ENCODE data around the gene COL9A2. TPM values are rescaled to one million over a fixed set of nuclear protein-coding genes. Genes with fewer than 3 reads are reported as not detected.

Gene COL9A2
- total RNA-seq, 2 experiments from 2014 or later, result 10.6 to 21.4 TPM

DNA sequence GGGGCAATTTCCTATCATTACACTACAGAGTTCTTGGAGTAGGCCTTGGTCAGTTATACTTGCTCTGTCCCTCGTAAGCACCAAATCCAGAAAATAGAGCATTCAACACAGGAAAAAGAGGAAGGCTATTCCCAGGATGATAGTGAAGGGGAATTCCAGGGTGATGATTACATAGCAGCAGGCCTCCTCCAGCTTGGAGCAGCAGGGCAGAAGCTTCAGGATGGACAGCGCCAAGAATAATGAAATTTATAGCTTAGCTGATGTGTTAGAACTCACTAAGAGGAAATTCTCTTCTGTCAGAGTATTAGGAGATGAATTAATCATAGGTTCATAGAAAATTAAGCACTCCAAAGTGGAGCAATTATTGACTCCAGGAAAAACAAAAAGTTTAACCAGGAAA lies 45.6 kb upstream of the COL9A2 start:
- H3K4me3 ChIP-seq (ENCODE audit: low read depth, low read length, poor library complexity, severe bottlenecking), result no peak overlapping the region
- no peak for TF ChIP-seq EZH2phosphoT487 (IDR thresholded peaks at IDR 0.05; ENCODE audit: borderline replicate concordance, low read depth, low read length)
- TF ChIP-seq, protein P1, sequence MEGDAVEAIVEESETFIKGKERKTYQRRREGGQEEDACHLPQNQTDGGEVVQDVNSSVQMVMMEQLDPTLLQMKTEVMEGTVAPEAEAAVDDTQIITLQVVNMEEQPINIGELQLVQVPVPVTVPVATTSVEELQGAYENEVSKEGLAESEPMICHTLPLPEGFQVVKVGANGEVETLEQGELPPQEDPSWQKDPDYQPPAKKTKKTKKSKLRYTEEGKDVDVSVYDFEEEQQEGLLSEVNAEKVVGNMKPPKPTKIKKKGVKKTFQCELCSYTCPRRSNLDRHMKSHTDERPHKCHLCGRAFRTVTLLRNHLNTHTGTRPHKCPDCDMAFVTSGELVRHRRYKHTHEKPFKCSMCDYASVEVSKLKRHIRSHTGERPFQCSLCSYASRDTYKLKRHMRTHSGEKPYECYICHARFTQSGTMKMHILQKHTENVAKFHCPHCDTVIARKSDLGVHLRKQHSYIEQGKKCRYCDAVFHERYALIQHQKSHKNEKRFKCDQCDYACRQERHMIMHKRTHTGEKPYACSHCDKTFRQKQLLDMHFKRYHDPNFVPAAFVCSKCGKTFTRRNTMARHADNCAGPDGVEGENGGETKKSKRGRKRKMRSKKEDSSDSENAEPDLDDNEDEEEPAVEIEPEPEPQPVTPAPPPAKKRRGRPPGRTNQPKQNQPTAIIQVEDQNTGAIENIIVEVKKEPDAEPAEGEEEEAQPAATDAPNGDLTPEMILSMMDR (conservative IDR thresholded peaks at IDR 0.05; ENCODE audit: low read length), result no peak
- DNase-seq (ENCODE audit: low spot score), result no peak
- no peak overlapping the region for H2AFZ ChIP-seq (ENCODE audit: low read length)
- intact Hi-C loops (cut with micrococcal nuclease; ENCODE audit: unreplicated experiment), result no loop called here
- H3K4me2 ChIP-seq (ENCODE audit: low read length), result no peak overlapping the region
- ChIA-PET POLR2A (no interaction called here), CTCF (ENCODE audit: unreplicated experiment) (no interaction called here)
- H3K9me2 ChIP-seq (ENCODE audit: insufficient read depth, low read length), result no peaks in the 10 kb centered on the region
- no peaks in the 10 kb centered on the region for H4K20me1 ChIP-seq (ENCODE audit: insufficient read depth, low read length)
- no peaks in the 10 kb centered on the region for H3K79me2 ChIP-seq (ENCODE audit: insufficient read depth, low read depth, low read length)
- H3K4me1 ChIP-seq (ENCODE audit: insufficient read depth, low read length, poor library complexity, severe bottlenecking), result peaks cover 13% of the 10 kb centered on the region
- no TSS peak for BruUV-seq (replicated peaks)
- H3K27ac ChIP-seq (ENCODE audit: low read depth, low read length, poor library complexity, severe bottlenecking), result no peak overlapping the region
- H3K36me3 ChIP-seq (ENCODE audit: insufficient read depth, low read length), result no peaks in the 10 kb centered on the region
- H3K9me3 ChIP-seq (ENCODE audit: low read length), result peaks cover 3% of the 10 kb centered on the region

- peaks cover 13% of the 10 kb centered on the region for H3K4me1 ChIP-seq (ENCODE audit: insufficient read depth, low read length, poor library complexity, severe bottlenecking)
- no peak for TF ChIP-seq EZH2phosphoT487 (IDR thresholded peaks at IDR 0.05; ENCODE audit: borderline replicate concordance, low read depth, low read length)
- TF ChIP-seq, protein P1 (conservative IDR thresholded peaks at IDR 0.05; ENCODE audit: low read length), result no peak
- no peak for DNase-seq (ENCODE audit: low spot score)
- no peaks in the 10 kb centered on the region for H4K20me1 ChIP-seq (ENCODE audit: insufficient read depth, low read length)
- CTCF ChIA-PET (ENCODE audit: unreplicated experiment), result no interaction called here
- H3K27ac ChIP-seq (ENCODE audit: low read depth, low read length, poor library complexity, severe bottlenecking), result no peak overlapping the region
- no peak overlapping the region for H3K4me3 ChIP-seq (ENCODE audit: low read depth, low read length, poor library complexity, severe bottlenecking)
- H3K4me2 ChIP-seq (ENCODE audit: low read length), result no peak overlapping the region
- POLR2A ChIA-PET, result no interaction called here
- BruUV-seq (replicated peaks), result no TSS peak
- no peaks in the 10 kb centered on the region for H3K9me2 ChIP-seq (ENCODE audit: insufficient read depth, low read length)
- intact Hi-C loops (cut with micrococcal nuclease; ENCODE audit: unreplicated experiment), result no loop called here
- H3K36me3 ChIP-seq (ENCODE audit: insufficient read depth, low read length), result no peaks in the 10 kb centered on the region
- H3K9me3 ChIP-seq (ENCODE audit: low read length), result peaks cover 8% of the 10 kb centered on the region
- H3K79me2 ChIP-seq (ENCODE audit: insufficient read depth, low read depth, low read length), result no peaks in the 10 kb centered on the region
- no peak overlapping the region for H2AFZ ChIP-seq (ENCODE audit: low read length)
Measured at GRCh38 chr1:40362199-40362598, 45.1 kb upstream of the COL9A2 start.

- H4K20me1 ChIP-seq (ENCODE audit: insufficient read depth, low read length), result no peaks in the 10 kb centered on the region
- no peak overlapping the region for H2AFZ ChIP-seq (ENCODE audit: low read length)
- intact Hi-C loops (cut with micrococcal nuclease; ENCODE audit: unreplicated experiment), result no loop called here
- ChIA-PET POLR2A (no interaction called here), CTCF (ENCODE audit: unreplicated experiment) (no interaction called here)
- no peak overlapping the region for H3K4me3 ChIP-seq (ENCODE audit: low read depth, low read length, poor library complexity, severe bottlenecking)
- no peaks in the 10 kb centered on the region for H3K9me2 ChIP-seq (ENCODE audit: insufficient read depth, low read length)
- TF ChIP-seq, protein P1 (conservative IDR thresholded peaks at IDR 0.05; ENCODE audit: low read length), result no peak
- TF ChIP-seq EZH2phosphoT487 (IDR thresholded peaks at IDR 0.05; ENCODE audit: borderline replicate concordance, low read depth, low read length), result no peak
- BruUV-seq (replicated peaks), result no TSS peak
- no peak overlapping the region for H3K4me2 ChIP-seq (ENCODE audit: low read length)
- H3K9me3 ChIP-seq (ENCODE audit: low read length), result peaks cover 13% of the 10 kb centered on the region
- DNase-seq (ENCODE audit: low spot score), result no peak
- no peaks in the 10 kb centered on the region for H3K79me2 ChIP-seq (ENCODE audit: insufficient read depth, low read depth, low read length)
- H3K27ac ChIP-seq (ENCODE audit: low read depth, low read length, poor library complexity, severe bottlenecking), result no peak overlapping the region
- H3K36me3 ChIP-seq (ENCODE audit: insufficient read depth, low read length), result no peaks in the 10 kb centered on the region
- H3K4me1 ChIP-seq (ENCODE audit: insufficient read depth, low read length, poor library complexity, severe bottlenecking), result peaks cover 13% of the 10 kb centered on the region
Measured at GRCh38 chr1:40361637-40362036, 44.6 kb upstream of the COL9A2 start.
